ENCODE measurements around the gene SULT1C3.

DNA sequence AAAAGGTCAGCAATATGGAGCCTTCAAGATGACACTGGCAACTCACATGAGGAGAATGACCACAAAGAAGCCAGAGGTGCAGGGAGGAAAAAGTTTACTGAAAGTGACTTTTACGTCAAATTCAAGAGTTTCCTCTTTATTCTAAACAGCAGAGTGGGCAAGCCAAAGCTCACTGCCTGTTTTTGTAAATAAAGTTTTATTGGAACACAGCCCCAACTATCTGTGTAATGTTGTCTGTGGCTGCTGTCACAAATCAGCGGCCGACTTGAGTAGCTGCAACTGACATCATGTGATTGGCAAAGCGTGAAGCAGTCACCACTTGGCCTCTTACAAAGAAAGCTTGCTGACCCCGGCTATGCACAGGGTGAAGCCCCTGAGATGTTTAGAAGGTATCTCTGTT lies 39.7 kb downstream of the SULT1C3 start:
- TF ChIP-seq NFE2L2 (IDR thresholded peaks at IDR 0.05; ENCODE audit: low read depth, low read length) (no peak), CTCF (conservative IDR thresholded peaks at IDR 0.05; ENCODE audit: low read depth, low read length) (no peak), POLR2A (IDR thresholded peaks at IDR 0.05; ENCODE audit: low read depth, low read length) (no peak), RAD21 (IDR thresholded peaks at IDR 0.05; ENCODE audit: low read length) (no peak), MXI1 (IDR thresholded peaks at IDR 0.05; ENCODE audit: borderline replicate concordance, low read depth, low read length) (no peak), ELK1 (IDR thresholded peaks at IDR 0.05; ENCODE audit: borderline replicate concordance, low read depth, low read length) (no peak), USF2 (IDR thresholded peaks at IDR 0.05; ENCODE audit: low read depth, low read length) (no peak), CEBPB (IDR thresholded peaks at IDR 0.05; ENCODE audit: low read depth, low read length) (no peak), MAFK (IDR thresholded peaks at IDR 0.05; ENCODE audit: low read depth, low read length) (no peak), CHD1 (IDR thresholded peaks at IDR 0.05; ENCODE audit: low read depth, low read length) (no peak), MAZ (IDR thresholded peaks at IDR 0.05; ENCODE audit: borderline replicate concordance, low read depth, low read length) (no peak), RFX5 (IDR thresholded peaks at IDR 0.05; ENCODE audit: low read depth, low read length) (no peak), BHLHE40 (IDR thresholded peaks at IDR 0.05; ENCODE audit: low read depth, low read length) (no peak)

All from IMR-90 (cell line).